Stimulated activated CD4-positive, alpha-beta T cell treated with anti-CD3 and anti-CD28 coated beads, Interleukin-4, amount 100 ng/mL, for 1 hour (primary cell): ENCODE data around the gene PLAC8L1.

Source experiments
- DNase-seq: peaks from one replicate; pipeline ENCODE4 v3.0.0-alpha.2; 2020

The PLAC8L1 gene

DNA sequence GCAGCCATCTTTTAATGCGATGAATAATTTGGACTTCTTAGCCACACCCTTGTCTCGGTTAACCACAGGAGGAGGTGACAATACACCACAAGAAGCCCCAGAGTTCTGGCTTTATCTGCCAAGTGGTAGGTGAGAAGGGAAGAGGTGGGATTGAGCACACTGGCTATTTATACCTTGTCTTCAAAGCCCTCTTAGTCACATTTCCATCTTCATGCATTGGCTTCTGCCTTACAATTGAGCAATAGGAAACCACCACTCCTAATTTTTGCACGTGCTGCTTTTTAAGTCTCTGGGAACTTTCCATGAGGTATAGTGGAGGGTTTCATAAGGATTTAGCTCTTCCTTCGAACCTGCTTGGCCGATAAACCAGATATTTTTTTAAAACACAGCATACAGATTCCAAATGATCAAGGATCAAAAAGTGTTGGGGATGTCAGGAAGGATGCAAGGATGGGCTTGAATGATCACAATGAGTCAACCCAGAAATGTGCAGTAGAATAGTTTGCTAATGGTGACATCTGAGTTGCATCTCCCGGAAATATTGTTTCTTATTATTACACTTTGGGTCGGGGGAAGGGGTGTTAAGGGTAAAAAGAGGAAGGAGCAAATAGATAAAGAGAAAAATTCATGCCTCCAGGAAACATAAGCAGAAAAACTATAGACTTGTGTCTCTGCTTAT, 25.5 kb downstream of the PLAC8L1 start:
- no peak for DNase-seq

- DNase-seq, result no peak
These were observed 26.8 kb downstream of the PLAC8L1 start for GRCh38 chr5:146078566-146078965.

- DNase-seq, result no peak
These were observed 28.9 kb downstream of the PLAC8L1 start for GRCh38 chr5:146076455-146076854.

- no peak for DNase-seq
These were observed 29.3 kb downstream of the PLAC8L1 start for GRCh38 chr5:146076028-146076427.

DNA sequence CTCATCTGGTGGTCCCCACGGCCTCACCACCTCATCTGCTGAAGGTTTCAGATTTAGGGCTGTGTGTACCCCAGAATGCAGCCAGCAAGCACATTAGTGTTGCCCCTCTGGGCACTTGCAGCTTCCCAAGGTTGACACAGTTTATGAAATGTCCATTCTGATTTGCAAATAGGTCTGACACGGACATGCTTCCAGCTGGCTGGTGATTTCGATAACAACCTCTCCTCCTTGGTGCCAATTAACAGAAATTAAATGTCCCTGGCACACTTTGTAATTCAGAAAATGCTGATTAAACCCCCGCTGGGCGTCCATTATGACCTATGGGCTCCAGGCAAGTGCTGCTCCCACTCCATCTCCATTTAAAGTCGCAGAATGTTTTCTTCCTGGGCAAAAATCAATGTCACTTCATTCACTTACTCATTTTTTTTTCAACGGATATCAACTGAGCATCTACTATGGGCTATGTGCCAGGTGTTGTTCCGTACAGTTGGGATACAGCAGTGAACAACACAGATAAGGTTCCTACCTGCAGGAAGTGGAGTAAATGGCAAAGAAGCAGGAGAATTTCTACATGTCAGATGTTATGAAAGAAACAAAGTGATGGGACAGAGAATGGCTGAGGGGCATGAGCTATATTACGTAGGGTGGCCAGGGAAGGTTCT, 32.0 kb downstream of the PLAC8L1 start:
- no peak for DNase-seq

GRCh38 chr5:146072595-146072994, 32.8 kb downstream of the PLAC8L1 start:
- no peak for DNase-seq

DNA sequence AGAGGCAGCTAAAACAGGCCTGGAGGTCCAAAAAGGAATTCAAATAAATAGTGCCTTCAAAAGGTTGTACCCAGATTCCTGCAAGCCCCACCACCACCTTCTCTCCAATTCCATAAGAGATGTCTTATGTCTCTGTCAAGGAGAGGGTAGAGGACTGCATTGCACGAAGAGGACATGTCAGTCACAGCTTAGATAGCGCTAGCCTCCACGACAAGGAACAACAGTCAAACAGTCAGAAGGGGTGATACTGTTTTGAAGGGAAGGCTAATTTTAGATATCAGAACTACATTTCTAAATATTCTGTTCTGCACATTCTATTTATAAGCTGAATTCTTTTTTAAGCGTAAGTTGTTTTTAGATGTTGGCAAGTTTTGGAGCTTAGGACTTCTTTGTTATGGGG, 34.2 kb downstream of the PLAC8L1 start:
- no peak for DNase-seq

DNA sequence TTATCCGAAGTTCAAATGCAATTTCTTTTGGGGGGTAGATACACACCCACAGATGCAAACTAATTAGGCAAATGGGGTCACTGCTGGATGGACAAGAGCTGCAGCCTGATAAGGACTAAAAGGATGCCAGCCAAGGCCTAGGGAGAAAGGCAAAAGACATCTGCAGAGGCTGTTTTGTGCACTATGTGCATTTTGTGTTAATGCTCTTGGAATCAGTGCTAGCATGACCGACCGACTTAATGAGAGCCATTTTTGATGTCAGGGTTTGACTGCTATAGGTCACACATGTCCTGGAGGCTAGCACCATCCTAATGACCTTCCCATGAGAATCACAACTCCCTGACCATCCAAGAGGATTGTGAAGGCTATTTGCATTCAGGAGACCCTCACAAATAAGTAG, 34.6 kb downstream of the PLAC8L1 start:
- no peak for DNase-seq

DNA sequence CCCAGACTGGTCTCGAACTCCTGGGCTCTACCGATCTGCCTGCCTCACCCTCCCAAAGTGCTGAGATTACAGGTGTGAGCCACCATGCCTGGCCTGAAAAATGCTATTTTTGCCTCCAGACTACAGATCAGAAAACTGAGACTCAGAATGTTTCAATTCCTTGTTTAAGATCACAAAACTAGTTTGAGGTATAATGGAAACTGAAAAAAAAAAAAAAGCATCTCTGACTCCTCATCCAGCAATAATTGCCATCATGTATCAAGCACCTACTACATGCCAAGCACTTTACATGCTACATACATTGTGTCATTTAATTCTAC, 35.6 kb downstream of the PLAC8L1 start:
- DNase-seq, result no peak

GRCh38 chr5:146068977-146069779, 36.2 kb downstream of the PLAC8L1 start:
- DNase-seq, result no peak

DNA sequence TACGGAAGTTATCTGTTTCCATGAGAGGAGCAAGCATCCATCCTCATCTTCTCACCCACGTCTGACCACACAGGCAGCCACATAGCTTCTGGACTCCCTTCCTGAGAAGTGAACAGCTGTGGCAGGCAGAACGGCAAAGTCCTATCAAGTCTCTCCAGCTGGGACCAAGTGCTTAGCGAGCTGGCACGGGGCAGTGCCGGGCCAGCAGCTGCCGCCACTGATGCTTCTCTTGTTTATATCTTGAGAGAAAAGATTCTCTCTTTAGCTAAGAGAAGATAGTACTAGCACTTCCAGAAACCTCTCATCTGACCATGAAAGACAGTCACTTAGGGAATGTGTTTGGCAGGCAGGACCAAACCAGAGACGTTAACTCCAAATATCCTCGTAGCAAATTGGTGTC, 37.2 kb downstream of the PLAC8L1 start:
- DNase-seq, result no peak

- no peak for DNase-seq
These were observed 38.4 kb downstream of the PLAC8L1 start for GRCh38 chr5:146066968-146067367.

GRCh38 chr5:146060221-146060585, 45.2 kb downstream of the PLAC8L1 start:
- no peak for DNase-seq

- no peak for DNase-seq
These were observed 45.7 kb downstream of the PLAC8L1 start for GRCh38 chr5:146059460-146060220.

DNA sequence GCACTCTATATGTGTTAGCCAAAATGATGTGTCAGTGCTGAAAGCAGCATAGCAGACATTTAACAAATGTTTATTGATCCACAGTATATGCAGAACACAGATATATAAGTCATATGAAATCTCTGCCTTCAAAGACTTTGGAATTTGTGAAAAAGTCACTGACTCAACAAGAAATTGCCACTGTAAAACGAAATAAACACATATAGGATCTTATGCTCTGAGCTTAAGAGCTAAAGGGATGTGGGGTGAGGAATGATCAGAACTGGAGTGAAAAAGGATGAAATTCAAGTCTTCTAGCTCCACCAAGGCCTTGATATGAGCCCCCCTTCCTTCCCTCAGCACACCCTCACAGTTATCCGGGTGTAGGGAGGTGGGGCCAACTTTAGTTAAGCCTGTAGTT, 49.9 kb downstream of the PLAC8L1 start:
- no peak for DNase-seq

- DNase-seq, result no peak
These were observed 52.6 kb downstream of the PLAC8L1 start for GRCh38 chr5:146052780-146053179.

GRCh38 chr5:146051678-146052077, 53.7 kb downstream of the PLAC8L1 start:
- DNase-seq, result no peak

GRCh38 chr5:146050086-146050485, 55.3 kb downstream of the PLAC8L1 start:
- DNase-seq, result no peak

- DNase-seq, result no peak
These were observed 55.7 kb downstream of the PLAC8L1 start for GRCh38 chr5:146049704-146050026.

DNA sequence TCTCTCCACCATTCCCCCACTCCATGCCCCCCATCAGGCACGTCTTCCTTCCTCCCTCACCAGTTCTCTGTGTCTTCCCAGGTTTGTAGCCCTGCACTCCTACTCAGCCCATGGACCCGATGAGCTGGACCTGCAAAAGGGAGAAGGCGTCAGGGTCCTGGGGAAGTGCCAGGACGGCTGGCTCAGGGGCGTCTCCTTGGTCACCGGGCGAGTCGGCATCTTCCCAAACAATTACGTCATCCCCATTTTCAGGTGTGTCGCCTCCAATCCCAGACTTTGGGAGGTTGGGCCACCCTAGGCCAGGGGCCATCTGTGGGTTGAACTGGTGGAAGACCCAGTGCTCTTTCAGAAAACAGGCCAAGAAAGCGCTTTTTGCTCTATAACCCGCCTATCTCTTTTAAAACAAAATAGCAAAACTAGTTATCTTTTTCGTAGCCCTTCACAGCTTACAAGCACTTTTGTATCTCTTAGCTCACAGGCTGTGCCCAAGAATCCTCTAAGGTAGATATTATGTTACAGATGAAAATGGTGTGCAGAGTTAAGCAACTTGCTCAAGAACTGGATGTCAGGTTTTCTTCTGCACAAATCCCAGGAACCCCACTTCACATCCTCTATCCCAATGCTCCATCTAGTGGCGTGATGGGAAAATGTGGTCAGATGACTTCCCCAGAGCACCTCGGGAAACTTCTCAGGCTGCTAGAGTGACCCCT, 56.2 kb downstream of the PLAC8L1 start:
- no peak for DNase-seq

GRCh38 chr5:146047396-146047795, 58.0 kb downstream of the PLAC8L1 start:
- no peak for DNase-seq

GRCh38 chr5:146043722-146044121, 61.7 kb downstream of the PLAC8L1 start:
- DNase-seq, result no peak
